GM20000 (cell line): ENCODE measurements around the gene GSTO2.

Experiments
- DNase-seq: peaks from one replicate; pipeline ENCODE4 v3.0.0; 2012; ENCODE audit warnings: low spot score
- TF ChIP-seq, protein P1 (sequence below): IDR thresholded peaks from 2 replicates; pipeline ENCODE4 v1.5.1; 2012; ENCODE audit warnings: mild to moderate bottlenecking, control low read depth; ENCODE audit errors: extremely low read depth, missing control alignments

GSTO2 gene

DNA sequence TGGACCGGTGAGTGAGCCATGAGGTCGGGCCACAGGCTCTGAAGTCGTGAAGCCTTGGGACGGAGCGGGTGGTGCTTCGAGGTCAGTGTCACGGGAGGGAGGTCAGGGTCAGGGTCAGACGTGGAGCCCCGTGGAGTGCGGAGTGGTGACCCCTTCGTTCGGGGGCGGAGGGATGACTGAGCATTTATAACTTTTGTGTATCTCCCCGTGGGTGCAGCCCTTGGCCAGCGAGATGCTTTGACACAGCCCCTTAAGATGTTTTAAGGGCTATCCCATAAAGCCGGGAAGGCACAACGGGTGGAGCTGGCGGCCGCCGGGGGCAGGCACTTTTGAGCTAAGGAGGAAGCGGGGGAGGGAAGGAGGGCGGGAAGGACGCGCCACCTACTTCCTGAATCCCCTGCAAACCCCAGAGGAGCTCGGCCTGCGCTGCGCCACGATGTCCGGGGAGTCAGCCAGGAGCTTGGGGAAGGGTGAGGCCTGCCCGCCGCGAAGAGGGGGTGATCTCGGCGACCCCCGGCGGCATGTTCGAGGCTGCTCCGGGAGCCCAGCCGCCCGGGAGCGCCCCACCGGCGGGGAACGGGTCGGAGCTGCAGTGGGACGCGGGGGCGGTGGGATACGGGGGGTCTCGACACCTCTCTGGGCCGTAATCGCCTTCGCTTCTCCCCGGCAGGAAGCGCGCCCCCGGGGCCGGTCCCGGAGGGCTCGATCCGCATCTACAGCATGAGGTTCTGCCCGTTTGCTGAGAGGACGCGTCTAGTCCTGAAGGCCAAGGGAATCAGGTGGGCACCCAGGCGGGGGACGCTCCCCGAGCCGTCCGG, 14.3 kb upstream of the GSTO2 start, which contains the start of gene GSTO1:
GSTO1 (plus strand) TSS at position 400 of the 818 bp plus-strand sequence; CDS start at position 437, 37 bp downstream.
- TF ChIP-seq, protein P1, sequence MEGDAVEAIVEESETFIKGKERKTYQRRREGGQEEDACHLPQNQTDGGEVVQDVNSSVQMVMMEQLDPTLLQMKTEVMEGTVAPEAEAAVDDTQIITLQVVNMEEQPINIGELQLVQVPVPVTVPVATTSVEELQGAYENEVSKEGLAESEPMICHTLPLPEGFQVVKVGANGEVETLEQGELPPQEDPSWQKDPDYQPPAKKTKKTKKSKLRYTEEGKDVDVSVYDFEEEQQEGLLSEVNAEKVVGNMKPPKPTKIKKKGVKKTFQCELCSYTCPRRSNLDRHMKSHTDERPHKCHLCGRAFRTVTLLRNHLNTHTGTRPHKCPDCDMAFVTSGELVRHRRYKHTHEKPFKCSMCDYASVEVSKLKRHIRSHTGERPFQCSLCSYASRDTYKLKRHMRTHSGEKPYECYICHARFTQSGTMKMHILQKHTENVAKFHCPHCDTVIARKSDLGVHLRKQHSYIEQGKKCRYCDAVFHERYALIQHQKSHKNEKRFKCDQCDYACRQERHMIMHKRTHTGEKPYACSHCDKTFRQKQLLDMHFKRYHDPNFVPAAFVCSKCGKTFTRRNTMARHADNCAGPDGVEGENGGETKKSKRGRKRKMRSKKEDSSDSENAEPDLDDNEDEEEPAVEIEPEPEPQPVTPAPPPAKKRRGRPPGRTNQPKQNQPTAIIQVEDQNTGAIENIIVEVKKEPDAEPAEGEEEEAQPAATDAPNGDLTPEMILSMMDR: no peak
- DNase-seq: peak; percentile 81

DNA sequence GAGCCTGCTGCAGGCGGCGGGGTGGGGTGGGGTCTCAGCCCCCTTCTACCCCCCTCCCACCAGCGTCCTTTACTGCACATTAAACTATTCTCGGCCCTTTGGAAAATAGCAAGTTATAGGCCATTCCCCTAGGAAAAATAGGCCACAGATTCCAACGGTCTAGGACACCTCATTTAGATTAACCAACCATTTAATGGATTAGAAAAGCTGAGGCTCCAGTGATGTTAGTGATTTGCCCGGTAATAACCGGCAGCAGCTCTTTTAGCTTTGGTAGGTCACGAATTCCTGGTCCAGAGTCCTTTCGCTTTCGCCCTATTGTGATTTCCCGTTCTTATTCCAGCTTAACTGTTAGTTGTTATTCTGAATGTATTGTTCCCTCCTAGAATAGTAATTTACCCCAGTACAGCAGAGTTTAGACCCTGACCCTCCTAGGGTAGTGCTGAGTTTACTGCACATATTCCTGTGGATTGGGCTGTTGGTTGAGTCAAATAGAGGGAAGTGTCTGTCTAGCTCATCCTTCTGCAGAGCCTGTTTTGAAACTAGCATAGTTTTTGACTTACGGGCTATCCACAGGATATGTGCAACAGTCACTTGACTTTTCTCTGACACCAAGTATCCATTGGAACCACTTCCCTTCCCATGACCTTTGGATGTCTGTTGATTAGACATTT, 13.5 kb upstream of the GSTO2 start:
- TF ChIP-seq, protein P1: no peak
- peak; percentile 41 for DNase-seq

DNA sequence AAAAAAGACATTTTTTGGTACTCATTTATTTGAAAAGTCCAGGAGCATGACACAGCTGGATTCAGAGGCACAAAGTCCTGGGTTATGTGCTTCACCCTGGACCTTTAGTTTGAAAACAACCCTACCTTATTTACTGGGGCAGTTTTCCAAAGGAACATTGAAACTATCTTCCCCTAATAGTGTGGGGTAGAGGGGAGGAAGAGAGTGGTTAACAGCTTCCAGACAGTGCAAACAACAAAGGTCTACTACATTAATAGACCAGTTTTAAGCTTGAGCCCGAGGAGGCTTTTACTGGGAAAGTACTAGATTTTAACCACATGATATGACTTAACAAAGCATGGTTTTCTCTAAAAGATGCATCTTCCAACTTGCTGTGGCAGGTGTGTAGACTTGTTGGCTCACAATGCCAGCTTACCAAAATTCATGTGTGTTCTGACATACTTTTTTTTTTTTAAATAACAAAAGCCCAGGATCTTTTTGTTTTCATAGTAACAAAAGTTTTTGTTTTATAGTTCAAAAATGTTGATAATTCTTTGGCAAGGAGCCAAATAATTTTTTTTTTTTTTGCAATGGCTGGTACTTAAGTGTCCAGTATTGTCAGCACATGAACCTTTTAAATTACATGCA, 12.5 kb upstream of the GSTO2 start:
- DNase-seq: no peak
- TF ChIP-seq, protein P1: no peak

DNA sequence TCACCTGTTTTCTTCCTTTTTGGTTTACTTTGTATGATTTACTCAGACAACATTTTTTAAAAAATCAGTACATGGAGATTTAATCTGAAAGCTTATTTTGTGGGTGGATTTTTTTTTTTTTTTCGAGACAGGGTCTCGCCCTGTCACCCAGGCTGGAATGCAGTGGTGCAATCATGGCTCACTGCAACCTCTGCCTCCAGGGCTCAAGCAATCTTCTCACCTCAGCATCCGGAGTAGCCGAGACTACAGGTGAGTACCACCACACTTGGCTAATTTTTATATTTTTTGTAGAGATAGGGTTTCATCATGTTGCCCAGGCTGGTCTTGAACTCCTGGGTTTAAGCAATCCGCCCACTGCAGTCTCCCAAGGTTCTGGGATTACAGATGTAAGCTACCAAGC, 11.7 kb upstream of the GSTO2 start:
- DNase-seq: no peak
- TF ChIP-seq, protein P1: no peak

DNA sequence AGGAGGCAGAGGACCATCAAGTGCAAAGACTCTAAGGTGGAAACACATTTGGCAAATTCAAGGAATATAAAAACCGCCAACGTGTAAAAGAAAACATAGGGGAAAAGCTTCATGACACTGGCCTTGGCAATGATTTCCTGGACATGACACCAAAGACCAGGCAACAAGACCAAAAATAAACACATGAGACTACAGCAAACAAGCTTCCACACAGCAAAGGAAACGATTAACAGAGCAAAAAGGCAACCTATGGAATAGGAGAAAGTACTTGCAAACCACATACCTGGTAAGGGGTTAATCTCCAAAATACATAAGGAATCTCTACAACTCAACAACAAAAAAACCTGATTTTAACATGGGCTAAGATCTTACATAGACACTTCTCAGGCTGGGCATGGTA, 10.8 kb upstream of the GSTO2 start:
- no peak for DNase-seq
- TF ChIP-seq, protein P1: no peak

DNA sequence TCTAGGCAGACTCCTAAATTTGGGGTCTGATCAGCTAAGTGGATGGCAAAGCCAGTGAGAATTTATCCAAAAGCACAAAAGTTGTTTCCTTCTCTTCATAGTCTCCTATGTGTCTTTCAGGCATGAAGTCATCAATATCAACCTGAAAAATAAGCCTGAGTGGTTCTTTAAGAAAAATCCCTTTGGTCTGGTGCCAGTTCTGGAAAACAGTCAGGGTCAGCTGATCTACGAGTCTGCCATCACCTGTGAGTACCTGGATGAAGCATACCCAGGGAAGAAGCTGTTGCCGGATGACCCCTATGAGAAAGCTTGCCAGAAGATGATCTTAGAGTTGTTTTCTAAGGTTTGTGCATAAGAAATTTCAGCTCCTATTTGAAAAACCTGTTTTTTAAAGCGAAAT, 9.5 kb upstream of the GSTO2 start:
- DNase-seq: no peak
- TF ChIP-seq, protein P1: no peak
